GM21447 (cell line): ENCODE results near the gene BICDL2.

Source experiments
- ATAC-seq: cut with Tn5 transposase; IDR thresholded peaks from one replicate; pipeline ENCODE4 v1.9.1; 2021; ENCODE audit not compliant: unreplicated experiment

Gene BICDL2

DNA sequence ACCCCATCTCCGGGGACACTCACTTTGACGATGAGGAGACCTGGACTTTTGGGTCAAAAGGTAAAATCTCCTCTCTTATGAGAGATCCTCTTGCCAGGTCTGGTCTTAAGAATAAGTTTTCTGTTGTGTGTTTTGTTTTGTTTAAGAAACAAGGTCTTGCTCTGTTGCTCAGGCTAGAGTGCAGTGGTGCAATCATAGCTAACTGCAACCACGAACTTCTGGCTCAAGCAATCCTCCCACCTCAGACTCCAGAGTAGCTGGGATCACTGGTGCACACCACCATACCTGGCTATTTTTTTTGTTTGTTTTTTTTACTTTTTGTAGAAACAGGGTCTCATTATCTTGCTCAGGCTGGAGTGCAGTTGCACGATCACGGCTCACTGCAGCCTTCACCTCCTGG is 13.7 kb upstream of the BICDL2 start:
- ATAC-seq = no peak

- ATAC-seq = no peak
These were observed 13.3 kb upstream of the BICDL2 start for GRCh38 chr16:3049921-3050481.

- ATAC-seq = no peak
These were observed 10.6 kb upstream of the BICDL2 start for GRCh38 chr16:3047387-3047720.

- no peak for ATAC-seq
These were observed 10.1 kb upstream of the BICDL2 start for GRCh38 chr16:3046641-3047386.

DNA sequence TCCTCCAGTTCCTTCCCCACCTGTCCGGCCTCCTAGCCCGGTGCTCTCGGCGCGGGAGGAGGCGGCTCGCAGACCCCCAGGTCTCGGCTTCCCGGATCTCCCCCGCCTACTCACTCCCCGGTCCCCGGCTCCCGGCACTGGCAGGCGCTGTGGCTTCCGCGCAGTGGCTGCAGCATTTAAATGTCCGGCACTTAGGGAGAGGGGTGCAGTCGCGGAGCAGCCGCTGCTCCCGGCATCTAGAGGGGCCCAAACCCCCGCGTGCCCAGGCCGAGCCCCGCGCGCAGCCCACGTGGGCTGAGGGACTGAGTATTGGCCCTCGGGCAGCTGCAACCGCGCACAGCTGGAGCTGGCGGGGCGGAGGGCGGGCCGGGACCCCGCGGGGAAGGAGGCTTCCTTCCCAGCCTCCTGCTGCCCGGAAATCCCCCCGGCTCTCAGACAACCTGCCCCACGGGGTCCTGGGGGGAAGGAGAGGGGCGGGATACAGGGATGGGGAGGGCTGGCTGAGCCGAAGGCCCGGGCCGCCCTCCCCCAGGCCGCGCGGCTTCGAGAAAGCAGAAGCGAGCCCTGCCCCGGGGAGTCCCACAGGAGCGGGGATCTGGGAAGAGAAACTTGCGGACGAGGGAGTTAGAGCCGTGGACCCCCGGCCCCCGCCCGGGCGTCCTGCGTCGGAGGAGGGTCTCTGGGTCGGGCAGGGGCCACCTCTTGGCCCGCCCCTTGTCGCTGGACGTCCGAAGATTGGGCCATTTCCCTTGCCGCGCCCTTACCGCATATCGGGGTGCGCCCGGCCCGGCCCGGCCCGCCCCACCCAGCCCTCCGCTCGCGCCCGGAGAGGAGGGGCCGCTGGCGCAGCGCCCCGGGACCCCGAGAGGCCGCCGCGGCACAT is 9.3 kb upstream of the BICDL2 start, which contains the start of gene MMP25:
Gene MMP25 (plus strand): TSS at position 804 of the 883 bp plus-strand sequence. CDS start 357 bp downstream, outside the sequence.
- ATAC-seq = no peak

DNA sequence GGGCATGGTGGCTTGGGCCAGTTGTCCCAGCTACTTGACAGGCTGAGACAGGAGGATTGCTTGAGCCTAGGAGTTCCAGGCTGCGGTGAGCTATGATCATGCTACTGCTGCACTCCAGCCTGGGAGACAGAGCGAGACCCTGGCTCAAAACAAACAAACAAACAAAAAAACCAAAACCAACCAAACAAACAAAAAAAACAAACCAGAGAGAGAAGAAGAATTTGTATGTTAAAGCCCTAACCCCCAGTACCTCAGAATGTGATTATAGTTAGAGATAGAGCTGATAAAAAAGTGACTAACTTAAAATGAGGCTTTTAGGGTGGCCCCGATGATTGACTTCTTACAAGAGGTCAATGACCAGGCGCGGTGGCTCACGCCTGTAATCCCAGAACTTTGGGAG is 8.0 kb upstream of the BICDL2 start:
- no peak for ATAC-seq

- no peak for ATAC-seq
These were observed 5.6 kb upstream of the BICDL2 start for GRCh38 chr16:3042376-3042775.

GRCh38 chr16:3038896-3039295 is 2.2 kb upstream of the BICDL2 start:
- ATAC-seq = no peak

DNA sequence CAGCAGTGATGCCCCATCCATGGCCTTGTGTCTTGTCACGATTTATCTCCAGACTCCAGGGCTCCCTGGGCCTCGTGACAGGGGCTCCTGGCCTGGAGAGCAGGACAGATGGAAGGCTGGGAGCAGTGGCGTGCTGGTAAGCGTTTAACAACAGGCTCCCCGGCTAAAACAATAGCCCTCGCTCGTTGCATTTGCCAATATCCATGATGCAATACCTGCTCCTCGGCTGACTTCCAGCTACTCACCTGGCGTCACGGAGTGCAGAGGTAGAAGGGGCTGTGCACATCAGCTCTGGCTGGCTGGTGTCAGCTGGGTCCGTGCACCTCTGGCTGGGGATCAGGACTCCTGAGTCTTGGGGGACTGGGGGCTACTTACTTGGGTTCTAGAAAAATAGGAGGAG is 1.5 kb upstream of the BICDL2 start:
- ATAC-seq = no peak

GRCh38 chr16:3035972-3036725 is 595 bp downstream of the BICDL2 start:
- no peak for ATAC-seq

- no peak for ATAC-seq
These were observed 1.3 kb downstream of the BICDL2 start for GRCh38 chr16:3035289-3035971.

DNA sequence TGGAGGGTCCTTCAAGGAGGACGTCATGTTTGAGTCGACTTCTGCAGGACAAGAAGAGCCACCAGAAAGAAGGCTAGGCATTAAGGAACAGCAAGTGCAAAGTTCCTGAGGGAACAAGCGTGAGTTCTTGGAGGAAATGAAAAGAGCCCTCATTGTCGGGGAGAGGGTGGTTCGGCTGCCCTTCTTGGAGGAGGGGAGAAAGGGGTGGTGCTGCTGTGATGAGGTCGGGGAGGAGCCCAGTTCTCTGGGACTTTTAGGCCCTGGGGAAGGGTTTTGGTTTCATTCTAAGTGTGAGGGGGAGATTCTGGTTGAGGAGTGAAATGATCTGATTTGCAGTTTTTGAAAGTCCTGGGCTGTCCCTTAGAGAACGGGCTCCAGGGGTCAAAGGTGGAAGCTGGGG is 4.1 kb downstream of the BICDL2 start:
- ATAC-seq = no peak

DNA sequence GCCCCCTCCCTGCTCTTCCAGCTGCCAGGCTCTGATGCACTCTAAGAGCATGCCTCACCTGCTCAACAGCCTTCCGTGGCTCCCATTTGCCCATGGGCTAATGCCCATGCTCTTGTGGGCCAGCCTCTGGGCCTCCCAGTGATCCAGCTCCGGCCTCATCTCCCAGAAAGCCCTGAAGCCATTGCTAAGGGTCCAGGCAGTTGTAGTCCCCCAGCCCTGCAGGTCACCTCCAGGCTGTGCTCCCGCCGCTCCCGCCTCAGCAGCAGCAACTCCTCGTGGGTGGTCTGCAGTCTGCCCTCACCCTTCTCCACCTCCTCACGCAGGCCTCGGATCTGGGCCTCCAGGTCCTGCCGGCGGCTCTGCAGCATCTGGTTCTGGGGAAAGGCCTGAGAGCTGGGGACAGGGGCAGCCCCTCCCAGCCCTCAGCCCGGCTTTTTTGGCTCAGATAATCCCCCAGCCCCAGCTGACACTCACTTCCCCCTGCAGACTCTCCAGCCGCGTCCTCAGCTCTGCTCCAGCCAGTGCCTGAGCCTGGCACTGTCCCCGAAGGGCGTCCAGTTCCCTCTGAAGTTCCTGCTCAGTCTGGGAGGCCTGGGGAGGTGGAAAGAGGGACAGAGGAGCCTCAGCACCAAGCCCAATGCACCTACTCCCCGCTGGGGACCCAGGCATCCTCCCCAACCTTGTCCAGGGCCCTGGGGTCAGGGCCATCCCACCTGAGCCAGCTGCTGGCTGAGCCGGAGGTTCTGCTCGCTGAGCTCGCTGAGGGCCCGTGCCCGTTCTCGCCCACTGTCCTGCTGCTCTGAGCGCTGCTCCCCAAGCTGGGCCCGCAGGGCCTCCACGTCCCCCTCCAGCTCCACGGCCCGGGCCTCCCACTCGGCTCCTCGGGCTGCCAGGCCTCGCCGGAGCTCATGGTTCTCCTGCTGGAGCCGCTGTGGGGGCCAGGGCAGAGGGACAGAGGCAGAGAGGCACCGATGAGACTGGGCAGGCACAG is 6.2 kb downstream of the BICDL2 start:
- ATAC-seq = no peak

DNA sequence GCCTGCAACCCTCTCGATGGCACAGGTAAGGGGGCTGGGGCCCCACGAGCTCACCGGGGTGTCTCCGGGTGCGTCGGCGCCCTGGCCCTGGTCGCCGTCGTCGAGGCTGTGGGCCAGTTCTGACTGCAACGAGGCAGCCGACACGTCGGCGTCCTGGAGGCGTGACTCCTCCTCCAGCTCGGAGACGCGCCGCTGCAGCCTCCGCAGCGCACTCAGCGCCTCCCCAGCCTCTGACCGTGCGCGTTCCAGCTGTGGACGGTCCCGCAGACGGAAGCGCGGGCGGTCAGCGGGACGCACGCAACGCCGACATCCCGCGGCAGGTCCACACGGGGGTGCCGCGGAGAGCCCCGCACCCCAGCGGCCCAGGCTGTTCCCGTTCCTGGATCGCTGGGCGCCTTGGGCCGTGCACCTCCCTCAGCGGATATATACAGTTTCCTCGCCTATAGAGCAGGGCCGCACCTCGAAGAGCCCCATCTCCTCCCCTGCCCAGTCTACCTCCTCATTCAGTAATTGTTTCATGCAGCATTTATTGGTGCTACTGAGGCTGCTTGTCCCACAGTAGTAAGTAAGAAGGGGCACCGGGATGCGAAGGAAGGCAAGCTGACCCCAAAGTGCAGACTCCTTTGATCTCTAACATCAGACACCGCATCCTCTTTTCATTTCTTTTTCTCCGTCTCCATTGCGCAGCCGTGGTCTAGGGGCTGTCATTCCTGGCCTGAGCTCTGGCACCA is 7.1 kb downstream of the BICDL2 start:
- no peak for ATAC-seq

DNA sequence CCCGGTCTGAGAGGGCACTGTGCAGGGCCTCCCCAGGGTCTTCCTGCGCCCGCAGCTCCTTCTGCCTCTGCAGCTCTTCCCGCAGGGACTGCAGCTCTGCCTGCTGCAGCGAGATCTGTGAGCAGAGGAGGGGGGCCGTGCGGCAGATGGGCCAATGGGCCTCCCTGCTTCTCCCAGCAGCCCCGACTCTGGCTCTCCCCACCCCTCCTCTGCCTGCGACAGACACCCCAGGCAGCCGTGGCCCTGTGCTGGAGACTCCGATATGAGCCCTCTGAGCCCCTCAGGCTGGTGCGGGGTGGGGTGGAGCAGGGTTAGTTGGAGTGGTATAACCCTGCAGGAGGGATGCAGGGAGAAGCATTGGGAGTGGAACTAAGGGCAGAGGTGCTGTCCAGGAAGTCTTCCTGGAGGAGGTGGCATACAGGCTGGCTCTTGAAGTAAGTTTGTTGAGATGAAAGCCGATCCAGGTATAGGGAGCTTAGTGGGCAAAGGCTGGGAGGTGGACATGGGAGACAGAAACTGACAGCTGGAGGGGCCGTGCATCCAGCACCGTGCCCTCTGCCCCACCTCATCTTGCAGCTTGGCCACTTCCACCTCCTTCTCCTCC is 7.9 kb downstream of the BICDL2 start:
- ATAC-seq = no peak

DNA sequence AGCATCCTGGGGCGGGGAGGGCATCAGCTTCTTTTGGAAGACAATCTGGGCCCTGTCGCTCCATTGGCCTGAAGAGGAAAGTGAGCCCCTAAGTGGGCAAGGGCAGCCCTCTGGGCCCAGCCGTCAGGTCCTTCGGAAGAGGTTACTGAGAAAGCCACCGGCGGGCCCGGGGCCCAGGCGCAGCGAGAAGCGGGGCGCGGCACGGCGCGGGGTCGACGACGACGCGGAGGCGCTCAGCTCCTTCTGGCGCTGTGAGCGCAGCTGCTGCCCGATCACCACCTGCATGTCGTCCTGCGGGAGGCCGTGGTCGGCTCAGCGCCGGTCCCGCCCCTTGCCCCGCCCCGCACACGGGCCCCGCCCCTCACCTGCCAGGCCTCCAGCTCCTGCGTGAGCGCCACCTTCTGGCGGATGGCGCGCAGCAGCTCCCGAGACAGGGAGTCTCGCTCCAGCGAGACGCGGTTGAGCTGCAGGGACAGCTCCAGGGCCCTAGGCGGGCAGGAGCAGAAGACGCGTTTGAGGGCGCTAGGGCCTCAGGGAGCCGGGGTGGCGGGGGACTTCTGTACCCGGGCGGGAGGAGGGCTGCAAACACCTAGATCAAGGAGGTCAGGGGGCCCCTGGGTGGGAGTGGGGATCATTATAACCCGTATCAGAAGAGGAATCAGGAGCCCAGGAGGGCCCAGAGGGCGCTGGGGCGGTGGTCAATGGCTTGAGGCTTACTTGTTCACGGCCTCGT is 8.6 kb downstream of the BICDL2 start:
- no peak for ATAC-seq

GRCh38 chr16:3027489-3027795 is 9.3 kb downstream of the BICDL2 start:
- ATAC-seq = no peak
